IPS DF 6.9 (cell line): Measurements from ENCODE around the gene NECTIN3.

ENCODE experiments used
- DNase-seq: peaks from one replicate; pipeline ENCODE4 v3.0.0-alpha.2; 2013; ENCODE audit warnings: low read depth, low spot score
- H3K27ac ChIP-seq: one replicate; pipeline ENCODE4 v1.5.1; 2013; ENCODE audit warnings: low read length, control low read depth
- H3K27me3 ChIP-seq: 2 replicates; pipeline ENCODE4 v1.6.1; 2013; ENCODE audit warnings: mild to moderate bottlenecking, low read length; ENCODE audit not compliant: control insufficient read depth, insufficient read depth
- H3K36me3 ChIP-seq: 2 replicates; pipeline ENCODE4 v1.6.1; 2013; ENCODE audit warnings: low read length; ENCODE audit not compliant: control insufficient read depth, insufficient read depth
- H3K4me1 ChIP-seq: 2 replicates; pipeline ENCODE4 v1.6.1; 2013; ENCODE audit warnings: low read length; ENCODE audit not compliant: control insufficient read depth, insufficient read depth
- H3K4me3 ChIP-seq: 2 replicates; pipeline ENCODE4 v1.5.1; 2013; ENCODE audit warnings: mild to moderate bottlenecking, low read length
- H3K9me3 ChIP-seq: 2 replicates; pipeline ENCODE4 v1.6.1; 2013; ENCODE audit warnings: low read length, inconsistent platforms; ENCODE audit not compliant: control insufficient read depth, insufficient read depth
- whole genome bisulfite sequencing: extraction: QIAGEN DNeasy Blood & Tissue Kit; methylation state at CpG from one replicate; pipeline ENCODE4 v1.1.7; 2013; ENCODE audit warnings: mixed read lengths, missing lambda C conversion rate; ENCODE audit not compliant: insufficient read length, insufficient coverage; 5-methylcytosine and 5-hydroxymethylcytosine counted together

Gene NECTIN3

DNA sequence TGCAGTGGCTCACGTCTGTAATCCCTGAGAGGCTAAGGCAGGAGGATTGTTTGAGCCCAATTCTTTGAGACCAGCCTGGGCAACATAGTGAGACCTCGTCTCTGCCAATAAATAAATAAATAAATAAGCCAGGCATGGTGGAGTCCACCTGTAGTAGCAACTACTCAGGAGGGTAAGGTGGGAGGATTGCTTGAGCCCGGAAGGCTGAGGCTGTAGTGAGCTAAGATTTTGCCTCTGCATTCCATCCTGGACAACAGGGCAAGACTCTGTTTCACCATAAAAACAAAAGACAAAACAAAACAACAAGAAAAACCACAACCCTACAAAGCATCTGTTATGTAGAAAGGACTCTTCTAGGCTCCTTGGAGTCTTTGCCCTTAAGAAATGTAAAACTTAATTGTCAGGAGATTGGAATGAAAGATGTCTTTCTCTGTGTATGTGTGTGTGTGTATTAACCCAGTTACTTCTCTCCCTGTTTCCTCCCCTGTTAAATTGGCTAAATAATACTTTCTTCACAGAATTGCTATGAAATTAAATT is 9.5 kb downstream of the NECTIN3 start:
- Histone ChIP-seq H3K36me3 (no peaks in the 10 kb centered on the region), H3K27me3 (no peaks in the 10 kb centered on the region), H3K4me3 (no peak overlapping the region), H3K9me3 (no peaks in the 10 kb centered on the region), H3K27ac (no peak overlapping the region), H3K4me1 (peaks cover 1% of the 10 kb centered on the region; the same call in 1 of the 2 replicates)
- no peak for DNase-seq
- no CpG with 5 or more reads among the region's 3 CpGs for WGBS

DNA sequence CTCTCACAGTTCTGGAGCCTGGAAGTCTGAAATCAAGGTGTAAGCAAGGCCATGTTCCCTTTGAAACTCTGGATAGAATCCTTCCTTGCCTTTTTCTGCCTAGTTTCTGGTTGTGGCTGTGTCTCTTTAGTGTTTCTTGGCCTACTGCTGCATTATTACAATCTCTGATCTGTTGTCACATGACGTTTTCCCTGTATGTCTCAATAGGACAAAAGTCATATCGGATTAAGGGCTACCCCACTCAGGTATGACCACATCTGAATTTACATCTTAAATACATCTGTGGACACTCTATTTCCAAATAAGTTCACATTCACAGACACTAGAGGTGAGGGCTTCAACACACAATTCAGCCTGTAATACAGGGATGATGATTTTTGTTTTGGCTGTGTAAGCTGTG is 13.3 kb downstream of the NECTIN3 start:
- no peaks in the 10 kb centered on the region for H3K27me3 ChIP-seq
- H3K36me3 ChIP-seq, result no peaks in the 10 kb centered on the region
- H3K27ac ChIP-seq, result no peak overlapping the region
- no peak overlapping the region for H3K4me3 ChIP-seq
- no peaks in the 10 kb centered on the region for H3K9me3 ChIP-seq
- peaks cover 1% of the 10 kb centered on the region; the same call in 1 of the 2 replicates for H3K4me1 ChIP-seq
- no CpG with 5 or more reads among the region's 2 CpGs for WGBS
- no peak for DNase-seq

DNA sequence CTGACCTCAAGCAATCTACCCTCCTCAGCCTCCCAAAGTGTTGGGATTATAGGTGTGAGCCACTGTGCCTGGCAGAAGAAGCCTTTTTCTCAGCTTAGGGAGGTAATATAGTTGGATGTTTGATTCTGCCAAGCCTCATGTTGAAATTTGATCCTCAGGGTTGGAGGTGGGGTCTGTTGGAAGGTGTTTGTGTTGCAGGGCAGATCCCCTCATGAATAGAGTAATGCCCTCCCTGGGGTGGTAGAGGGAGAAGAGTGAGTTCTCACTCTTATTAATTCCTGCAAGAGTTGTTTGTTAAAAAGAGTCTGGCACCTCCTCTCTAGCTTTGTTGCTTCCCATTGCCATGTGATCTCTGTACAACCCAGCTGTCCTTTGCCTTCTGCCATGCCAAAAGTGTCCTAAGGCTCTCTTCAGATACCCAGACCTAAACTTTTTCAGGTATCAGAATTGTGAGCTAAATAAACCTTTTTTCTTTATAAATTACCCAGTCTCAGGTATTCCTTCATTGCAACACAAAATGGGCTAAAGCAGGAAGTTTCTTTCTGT is 16.4 kb downstream of the NECTIN3 start:
- H3K9me3 ChIP-seq, result no peaks in the 10 kb centered on the region

DNA sequence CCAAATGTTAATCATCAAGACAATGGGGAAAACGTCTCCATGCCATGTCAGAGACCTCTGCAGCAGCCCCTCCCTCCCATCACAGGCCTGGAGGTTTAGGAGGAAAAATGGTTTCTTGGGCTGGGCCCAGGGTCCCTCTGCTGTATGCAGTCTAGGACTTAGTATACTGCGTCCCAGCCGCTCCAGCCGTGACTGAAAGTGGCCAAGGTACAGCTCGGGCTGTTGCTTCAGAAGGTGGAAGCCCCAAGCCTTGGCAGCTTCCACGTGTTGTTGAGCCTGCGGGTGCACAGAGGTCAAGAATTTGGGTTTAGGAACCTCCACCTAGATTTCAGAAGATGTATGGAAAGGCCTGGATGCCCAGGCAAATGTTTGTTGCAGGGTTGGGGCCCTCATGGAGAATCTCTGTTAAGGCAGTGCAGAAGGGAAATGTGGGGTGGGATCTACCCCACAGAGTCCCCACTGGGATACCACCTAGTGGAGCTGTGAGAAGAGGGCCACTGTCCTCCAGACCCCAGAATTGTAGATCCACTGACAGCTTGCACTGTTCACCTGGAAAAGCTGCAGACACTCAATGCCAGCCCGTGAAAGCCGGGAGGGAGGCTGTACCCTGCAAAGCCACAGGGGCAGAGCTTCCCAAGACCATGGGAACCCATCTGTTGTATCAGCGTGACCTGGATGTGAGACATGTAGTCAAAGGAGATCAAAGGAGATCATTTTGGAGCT is 25.0 kb downstream of the NECTIN3 start:
- H3K4me3 ChIP-seq, result no peak overlapping the region
- H3K27me3 ChIP-seq, result no peaks in the 10 kb centered on the region
- peaks cover 1% of the 10 kb centered on the region; the same call in 1 of the 2 replicates for H3K4me1 ChIP-seq
- peaks cover 2% of the 10 kb centered on the region; the same call in 1 of the 2 replicates for H3K9me3 ChIP-seq
- H3K27ac ChIP-seq, result no peak overlapping the region
- no CpG with 5 or more reads among the region's 10 CpGs for WGBS
- no peak for DNase-seq
- no peaks in the 10 kb centered on the region for H3K36me3 ChIP-seq

More for the DNA sequence above, 16.4 kb downstream of the NECTIN3 start:
- DNase-seq, result peak; percentile 35
- H3K4me1 ChIP-seq, result peaks cover 1% of the 10 kb centered on the region; the same call in 1 of the 2 replicates
- H3K27me3 ChIP-seq, result no peaks in the 10 kb centered on the region
- H3K4me3 ChIP-seq, result no peak overlapping the region
- no peak overlapping the region for H3K27ac ChIP-seq
- H3K36me3 ChIP-seq, result no peaks in the 10 kb centered on the region

DNA sequence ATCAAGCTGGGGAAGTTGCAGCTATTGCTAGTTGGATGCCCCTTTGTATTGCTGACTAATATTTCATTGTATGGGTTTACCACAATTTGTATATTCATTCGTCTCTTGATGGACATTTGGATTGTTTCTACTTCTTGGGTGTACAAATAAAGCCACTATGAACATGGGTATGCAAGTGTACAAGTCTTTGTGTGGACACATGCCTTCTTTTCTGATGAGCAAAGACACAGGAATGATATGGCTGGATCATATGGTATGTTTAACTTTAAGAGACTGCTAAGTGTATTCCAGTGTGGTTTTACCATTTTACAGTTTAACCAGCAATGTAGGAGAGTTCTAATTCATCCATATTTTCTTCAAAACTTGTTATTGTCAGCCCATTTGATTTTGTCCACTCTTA is 32.2 kb downstream of the NECTIN3 start:
- Histone ChIP-seq H3K36me3 (no peaks in the 10 kb centered on the region), H3K27me3 (no peaks in the 10 kb centered on the region), H3K4me3 (no peak overlapping the region), H3K9me3 (no peaks in the 10 kb centered on the region), H3K27ac (no peak overlapping the region), H3K4me1 (peaks cover 3% of the 10 kb centered on the region; the same call in 1 of the 2 replicates)
- no CpG with 5 or more reads among the region's 1 CpG for WGBS
- DNase-seq, result no peak

DNA sequence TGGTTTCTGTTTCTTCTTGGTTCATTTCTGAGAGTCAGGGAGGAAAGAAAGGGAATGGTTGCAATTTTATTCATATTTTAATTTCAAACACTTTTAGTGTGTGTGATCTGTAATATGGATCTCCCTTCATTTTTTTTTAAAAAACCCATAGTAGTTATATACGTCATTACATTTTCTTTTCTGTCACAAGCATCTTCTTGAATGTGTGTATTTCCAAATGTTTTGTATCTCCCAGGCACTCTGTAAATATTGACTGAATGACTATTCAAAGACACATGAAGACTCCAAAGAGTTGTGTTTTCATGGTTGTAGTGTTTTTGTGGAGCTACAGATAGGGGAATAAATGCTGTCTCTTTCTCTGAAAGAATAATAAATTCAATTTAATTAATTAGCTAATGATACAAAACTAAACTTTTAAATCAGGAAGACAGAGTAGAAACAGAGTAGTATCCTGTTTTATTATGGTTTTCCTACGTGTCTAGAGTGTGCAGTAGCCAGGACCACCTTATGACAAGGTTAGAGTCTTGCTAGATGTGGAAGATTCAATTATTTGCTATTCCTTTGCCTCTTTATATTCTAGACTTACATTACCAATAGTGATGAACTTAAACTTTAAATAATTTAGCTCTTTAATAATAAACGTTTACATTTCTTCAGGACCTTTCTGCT is 35.5 kb downstream of the NECTIN3 start:
- no peak overlapping the region for H3K4me3 ChIP-seq
- no peak overlapping the region for H3K27ac ChIP-seq
- H3K9me3 ChIP-seq, result no peaks in the 10 kb centered on the region
- H3K4me1 ChIP-seq, result peaks cover 3% of the 10 kb centered on the region; the same call in 1 of the 2 replicates
- no peaks in the 10 kb centered on the region for H3K27me3 ChIP-seq
- H3K36me3 ChIP-seq, result no peaks in the 10 kb centered on the region
- no CpG with 5 or more reads among the region's 3 CpGs for WGBS
- no peak for DNase-seq

DNA sequence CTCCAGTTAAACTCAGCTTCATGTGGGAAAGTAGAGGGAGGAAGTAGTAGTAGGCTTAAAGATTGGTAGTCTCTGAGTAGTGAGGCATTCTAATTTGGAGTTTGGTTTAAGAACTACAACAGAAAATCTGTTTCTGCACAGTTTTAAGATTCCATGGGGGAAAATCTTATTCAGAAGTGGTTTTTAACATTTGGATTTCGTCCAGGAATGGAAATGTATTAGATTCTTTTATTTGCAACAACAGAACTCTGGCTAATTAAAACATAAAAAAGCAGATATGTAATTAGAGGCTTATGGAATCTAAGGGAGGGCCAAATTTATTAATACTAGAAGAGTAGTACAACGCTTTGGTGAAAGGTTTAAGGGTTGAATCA is 36.0 kb downstream of the NECTIN3 start:
- H3K4me1 ChIP-seq, result peaks cover 3% of the 10 kb centered on the region; the same call in 1 of the 2 replicates
- H3K4me3 ChIP-seq, result no peak overlapping the region
- H3K36me3 ChIP-seq, result no peaks in the 10 kb centered on the region
- H3K9me3 ChIP-seq, result no peaks in the 10 kb centered on the region
- H3K27me3 ChIP-seq, result no peaks in the 10 kb centered on the region
- WGBS, result no CpG with 5 or more reads among the region's 2 CpGs
- DNase-seq, result no peak
- no peak overlapping the region for H3K27ac ChIP-seq

DNA sequence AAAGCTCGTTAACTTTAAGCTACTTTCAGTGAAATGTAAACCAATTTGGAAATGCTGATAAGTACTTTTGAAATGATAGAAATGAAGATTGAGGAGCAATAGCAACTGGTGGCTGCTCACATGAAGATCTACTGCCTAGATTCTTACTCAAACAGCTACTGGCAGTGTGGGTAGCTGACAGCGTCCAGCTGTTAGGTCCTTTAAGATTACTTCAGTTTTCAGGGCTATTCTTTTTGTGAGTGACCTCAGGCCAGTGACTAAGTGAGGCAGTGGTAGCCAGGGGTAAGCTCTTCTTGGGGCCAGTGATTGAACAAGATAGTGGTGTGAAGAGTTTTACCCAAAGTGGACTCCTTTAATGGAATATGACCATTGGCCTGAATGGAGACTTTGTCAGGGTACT is 41.3 kb downstream of the NECTIN3 start:
- Histone ChIP-seq H3K4me1 (peaks cover 3% of the 10 kb centered on the region; the same call in 1 of the 2 replicates), H3K27me3 (no peaks in the 10 kb centered on the region), H3K36me3 (no peaks in the 10 kb centered on the region), H3K9me3 (no peaks in the 10 kb centered on the region), H3K4me3 (no peak overlapping the region), H3K27ac (no peak overlapping the region)
- WGBS, result no CpG with 5 or more reads among the region's 2 CpGs
- no peak for DNase-seq

DNA sequence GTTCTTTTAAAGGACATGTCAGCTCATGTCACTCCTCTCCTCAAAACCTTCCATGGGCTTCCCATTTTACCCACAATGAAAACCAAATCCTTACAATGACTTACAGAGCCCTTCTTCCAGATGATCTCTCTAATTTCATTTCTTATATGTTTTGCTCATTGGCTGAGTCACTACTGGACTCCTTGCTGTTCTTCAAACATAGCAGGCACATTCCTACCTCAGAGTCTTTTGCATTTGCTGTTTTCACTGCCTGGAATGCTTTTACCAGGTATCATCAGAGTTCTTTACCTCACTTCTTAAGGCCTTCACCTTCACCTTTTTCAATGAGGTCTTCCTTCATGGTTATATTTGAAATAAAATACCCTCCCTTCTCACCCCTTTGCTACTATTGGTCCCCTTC is 57.3 kb downstream of the NECTIN3 start:
- no peak for DNase-seq
- H3K27ac ChIP-seq, result no peak overlapping the region
- H3K27me3 ChIP-seq, result no peaks in the 10 kb centered on the region

DNA sequence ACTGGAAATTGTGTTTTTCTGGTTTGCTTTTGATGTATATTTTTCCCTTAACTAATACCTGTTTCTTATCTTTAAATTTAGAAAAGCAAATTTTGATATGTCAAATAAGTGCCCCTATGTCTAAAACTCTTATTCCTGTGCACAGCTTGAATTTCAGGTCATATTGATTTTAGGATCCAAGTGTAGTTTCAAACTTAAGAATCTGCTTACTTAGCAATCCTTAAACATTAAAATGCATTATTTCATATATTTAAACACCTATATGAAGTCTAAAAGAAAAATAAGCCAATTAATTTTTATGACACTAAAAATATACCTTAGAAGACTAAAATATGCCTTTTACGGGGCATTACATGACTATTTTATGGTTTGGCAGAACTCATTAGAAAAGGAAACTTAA is 59.2 kb downstream of the NECTIN3 start:
- no peak for DNase-seq

More for the DNA sequence above, 57.3 kb downstream of the NECTIN3 start:
- Histone ChIP-seq H3K9me3 (no peaks in the 10 kb centered on the region), H3K36me3 (no peaks in the 10 kb centered on the region), H3K4me3 (no peak overlapping the region), H3K4me1 (no peaks in the 10 kb centered on the region)

More for the DNA sequence above, 59.2 kb downstream of the NECTIN3 start:
- no peaks in the 10 kb centered on the region for H3K4me1 ChIP-seq
- no peaks in the 10 kb centered on the region for H3K36me3 ChIP-seq
- H3K27ac ChIP-seq, result no peak overlapping the region
- no peaks in the 10 kb centered on the region for H3K27me3 ChIP-seq
- no peak overlapping the region for H3K4me3 ChIP-seq
- no CpG with 5 or more reads among the region's 1 CpG for WGBS
- H3K9me3 ChIP-seq, result no peaks in the 10 kb centered on the region
